ENCODE results near the gene CRMP1.
A peak's percentile ranks its signal among the peaks of the same experiment; 100 is the strongest.

CRMP1 gene

DNA sequence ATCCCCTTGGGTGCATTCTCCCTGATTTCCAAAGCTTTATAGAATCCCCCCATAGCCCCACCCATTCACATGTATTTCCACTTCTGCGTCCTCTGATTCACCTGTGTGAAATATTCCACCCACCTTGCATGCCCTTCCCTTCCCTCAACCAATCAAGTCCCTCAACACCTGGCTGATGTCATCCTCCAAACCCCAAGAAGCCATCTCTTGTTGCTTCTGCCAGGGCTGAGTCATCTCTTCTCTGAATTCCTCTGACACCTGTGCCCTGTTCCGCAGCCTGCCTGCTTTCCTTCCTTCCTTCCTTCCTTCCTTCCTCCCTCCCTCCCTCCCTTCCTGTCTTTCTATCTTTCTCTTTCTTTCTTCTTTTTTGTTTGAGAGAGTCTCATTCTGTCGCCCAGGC, 9.9 kb downstream of the CRMP1 start:
- peaks cover 0 to 6% (median 0%) of the 10 kb centered on the region in 11 experiments; a peak in 3 of 22 replicates for H3K27me3 ChIP-seq
- no peaks in the 10 kb centered on the region for H3K9me3 ChIP-seq (replicated peaks in 1 of 11)
- peak overlapping the region in 8 of 11 experiments; percentile 89 to 99 (median 96); a peak in 15 of 22 replicates for H3K4me2 ChIP-seq
- H4K20me1 ChIP-seq = peaks cover 0 to 99% (median 92%) of the 10 kb centered on the region in 11 experiments; a peak in 19 of 22 replicates
- peaks cover 35 to 94% (median 65%) of the 10 kb centered on the region in 10 experiments for H3K4me1 ChIP-seq
- H3K27ac ChIP-seq = no peak overlapping the region
- no peak overlapping the region for H3K4me3 ChIP-seq
- TF ChIP-seq Cebpa-rat (IDR thresholded peaks at IDR 0.05) = no peak
- H3K36me3 ChIP-seq = peaks cover 0 to 27% (median 10%) of the 10 kb centered on the region in 11 experiments; a peak in 7 of 22 replicates
- no peak overlapping the region for H3K9ac ChIP-seq

DNA sequence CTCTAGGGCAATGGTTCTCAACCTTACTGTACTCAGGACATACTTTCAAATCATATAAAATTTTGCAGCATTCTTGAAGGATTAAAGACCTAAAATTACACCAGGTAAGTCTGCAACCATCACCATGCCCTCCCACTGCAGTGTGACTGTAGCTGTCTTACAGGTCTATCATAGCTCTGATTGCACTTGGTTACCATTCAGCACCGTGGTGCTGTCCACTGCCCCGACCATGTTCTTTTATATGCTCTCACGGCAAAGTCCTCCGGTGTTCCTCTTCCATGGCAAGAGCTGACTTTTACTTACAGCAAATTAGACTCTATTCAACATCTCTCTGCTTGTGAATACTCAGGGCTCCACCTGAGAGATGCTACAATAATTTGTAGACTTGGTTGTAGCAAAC, 11.5 kb downstream of the CRMP1 start:
- Histone ChIP-seq H3K9ac (no peak overlapping the region), H3K4me2 (0 out of 22 replicates have a peak overlapping the region, but pooled peaks of 1 of the 11 experiments have one; percentile 5), H4K20me1 (peaks cover 0 to 100% (median 98%) of the 10 kb centered on the region in 11 experiments; a peak in 19 of 22 replicates), H3K27ac (no peak overlapping the region), H3K4me1 (peaks cover 22 to 99% (median 66%) of the 10 kb centered on the region in 10 experiments), H3K27me3 (no peaks in the 10 kb centered on the region; a peak in 1 of 22 replicates), H3K4me3 (no peak overlapping the region), H3K9me3 (replicated peaks in 1 of 11) (peaks cover 0 to 6% (median 0%) of the 10 kb centered on the region in 11 experiments; a peak in 2 of 22 replicates), H3K36me3 (peaks cover 0 to 28% (median 10%) of the 10 kb centered on the region in 11 experiments; a peak in 9 of 22 replicates)
- no peak for TF ChIP-seq Cebpa-rat (IDR thresholded peaks at IDR 0.05)

DNA sequence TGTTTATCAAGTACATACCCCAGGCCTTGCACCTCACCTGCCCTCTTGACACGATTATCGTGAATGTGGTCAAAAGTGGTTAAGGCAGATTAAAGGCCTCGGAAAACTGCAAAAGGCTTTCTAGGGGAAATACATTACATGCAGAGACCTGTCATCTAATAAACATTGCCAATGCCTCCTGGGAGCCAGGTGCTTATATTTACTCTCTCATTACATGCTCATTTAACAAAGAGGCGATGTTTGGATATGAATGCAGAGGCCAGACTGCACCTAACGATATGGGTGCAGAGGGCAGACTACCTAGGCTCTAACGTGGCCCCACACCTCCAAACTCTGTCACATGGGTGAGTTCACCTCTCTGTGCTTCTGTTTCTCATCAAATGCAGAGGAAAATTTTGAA, 14.5 kb downstream of the CRMP1 start:
- no peak overlapping the region for H3K27ac ChIP-seq
- TF ChIP-seq Cebpa-rat (IDR thresholded peaks at IDR 0.05) = no peak
- H3K36me3 ChIP-seq = peaks cover 0 to 43% (median 30%) of the 10 kb centered on the region in 11 experiments; a peak in 19 of 22 replicates
- peaks cover 0 to 93% (median 89%) of the 10 kb centered on the region in 11 experiments; a peak in 19 of 22 replicates for H4K20me1 ChIP-seq
- H3K4me2 ChIP-seq = peak overlapping the region in 4 of 11 experiments; percentile 7 to 52 (median 34); a peak in 5 of 22 replicates
- H3K4me3 ChIP-seq = no peak overlapping the region
- peaks cover 6 to 28% (median 17%) of the 10 kb centered on the region in 11 experiments for H3K9me3 ChIP-seq (replicated peaks in 1 of 11)
- H3K4me1 ChIP-seq = peaks cover 0 to 87% (median 40%) of the 10 kb centered on the region in 10 experiments; a peak in 15 of 20 replicates
- no peak overlapping the region for H3K9ac ChIP-seq
- no peaks in the 10 kb centered on the region for H3K27me3 ChIP-seq

DNA sequence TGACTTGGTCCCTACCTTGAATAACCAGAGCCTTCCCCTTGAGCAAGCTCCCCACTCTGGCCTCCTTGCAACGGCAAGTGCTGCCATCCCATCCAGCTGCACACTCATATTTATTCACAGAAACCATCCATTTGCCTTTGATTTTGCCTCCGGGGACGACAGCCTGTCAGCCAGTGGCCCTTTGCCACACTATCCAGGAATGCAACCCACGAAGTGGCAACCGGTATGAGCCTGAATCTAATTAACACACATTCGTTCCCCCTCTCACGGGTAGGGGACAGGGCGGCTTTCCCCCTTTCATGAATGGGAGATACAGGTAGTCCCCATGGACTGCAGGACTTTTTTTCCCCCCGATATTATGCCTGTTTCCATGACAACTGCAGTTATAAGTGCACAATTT, 15.5 kb downstream of the CRMP1 start:
- peaks cover 0 to 83% (median 80%) of the 10 kb centered on the region in 11 experiments; a peak in 19 of 22 replicates for H4K20me1 ChIP-seq
- H3K4me3 ChIP-seq = no peak overlapping the region
- peaks cover 12 to 38% (median 27%) of the 10 kb centered on the region in 11 experiments for H3K9me3 ChIP-seq (replicated peaks in 1 of 11)
- no peak overlapping the region for H3K27ac ChIP-seq
- H3K9ac ChIP-seq = no peak overlapping the region
- no peak for TF ChIP-seq Cebpa-rat (IDR thresholded peaks at IDR 0.05)
- peak overlapping the region in 7 of 11 experiments; percentile 2 to 52 (median 28); a peak in 10 of 22 replicates for H3K4me2 ChIP-seq
- H3K36me3 ChIP-seq = peaks cover 0 to 52% (median 32%) of the 10 kb centered on the region in 11 experiments; a peak in 19 of 22 replicates
- peaks cover 0 to 87% (median 34%) of the 10 kb centered on the region in 10 experiments; a peak in 13 of 20 replicates for H3K4me1 ChIP-seq
- no peaks in the 10 kb centered on the region for H3K27me3 ChIP-seq

DNA sequence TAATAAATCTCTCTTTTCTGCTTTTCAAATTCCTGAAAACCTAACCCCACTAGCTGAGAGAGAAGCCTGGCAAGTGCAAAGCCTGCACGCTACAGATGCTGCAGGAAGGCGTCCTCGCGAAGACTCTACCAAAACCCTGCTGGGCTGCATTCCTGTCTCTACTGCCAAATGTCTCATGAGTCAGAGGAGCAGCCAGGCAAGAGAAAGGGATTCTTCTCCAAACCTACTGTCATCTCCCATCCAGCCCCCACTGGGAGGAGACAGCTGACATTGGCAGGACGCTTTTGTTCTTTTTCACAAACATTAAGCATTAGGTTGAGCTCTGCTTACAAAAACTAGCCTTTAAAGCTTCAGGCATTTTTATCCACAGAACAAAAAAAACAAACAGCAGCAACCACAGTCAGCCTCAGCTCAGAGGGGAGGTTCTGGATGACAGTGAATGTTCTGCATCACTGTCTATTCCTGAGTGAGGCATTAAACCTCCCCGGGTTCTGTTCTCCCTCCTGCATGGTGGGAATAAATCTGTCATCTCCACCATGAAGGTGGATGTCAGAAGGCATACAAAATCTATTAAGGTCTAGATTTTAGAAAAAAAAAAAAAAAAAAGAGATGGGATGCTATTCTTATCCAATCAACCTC, 18.0 kb downstream of the CRMP1 start:
- Histone ChIP-seq H3K4me1 (peaks cover 19 to 88% (median 54%) of the 10 kb centered on the region in 10 experiments), H3K9ac (no peak overlapping the region), H3K27me3 (no peaks in the 10 kb centered on the region), H3K4me2 (no peak overlapping the region), H4K20me1 (peaks cover 0 to 72% (median 66%) of the 10 kb centered on the region in 11 experiments; a peak in 19 of 22 replicates), H3K4me3 (no peak overlapping the region), H3K36me3 (peaks cover 0 to 51% (median 25%) of the 10 kb centered on the region in 11 experiments; a peak in 19 of 22 replicates), H3K9me3 (replicated peaks in 1 of 11) (peaks cover 12 to 51% (median 35%) of the 10 kb centered on the region in 11 experiments), H3K27ac (no peak overlapping the region)
- no peak for TF ChIP-seq Cebpa-rat (IDR thresholded peaks at IDR 0.05)

DNA sequence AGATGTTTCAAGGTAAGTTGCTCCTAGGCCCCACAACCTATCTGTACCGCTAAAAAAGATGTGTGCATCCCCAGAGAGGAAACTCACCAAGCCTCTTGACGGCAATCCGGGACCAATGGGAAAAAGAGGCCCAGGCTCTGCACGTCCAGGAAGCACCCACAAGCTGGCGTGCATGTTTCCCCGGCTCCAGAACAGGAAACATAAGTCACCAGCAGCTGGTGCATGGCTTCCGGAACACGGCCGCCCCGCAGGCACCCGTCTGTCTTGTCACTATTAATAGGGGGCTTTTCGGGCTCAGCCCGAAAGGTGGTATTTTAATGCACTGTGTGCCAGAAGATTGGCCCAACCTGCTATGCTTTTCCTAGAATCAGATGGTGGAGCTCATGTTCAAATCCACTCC, 22.2 kb downstream of the CRMP1 start:
- peak overlapping the region in 10 of 11 experiments; percentile 18 to 84 (median 68); a peak in 18 of 22 replicates for H3K9ac ChIP-seq

DNA sequence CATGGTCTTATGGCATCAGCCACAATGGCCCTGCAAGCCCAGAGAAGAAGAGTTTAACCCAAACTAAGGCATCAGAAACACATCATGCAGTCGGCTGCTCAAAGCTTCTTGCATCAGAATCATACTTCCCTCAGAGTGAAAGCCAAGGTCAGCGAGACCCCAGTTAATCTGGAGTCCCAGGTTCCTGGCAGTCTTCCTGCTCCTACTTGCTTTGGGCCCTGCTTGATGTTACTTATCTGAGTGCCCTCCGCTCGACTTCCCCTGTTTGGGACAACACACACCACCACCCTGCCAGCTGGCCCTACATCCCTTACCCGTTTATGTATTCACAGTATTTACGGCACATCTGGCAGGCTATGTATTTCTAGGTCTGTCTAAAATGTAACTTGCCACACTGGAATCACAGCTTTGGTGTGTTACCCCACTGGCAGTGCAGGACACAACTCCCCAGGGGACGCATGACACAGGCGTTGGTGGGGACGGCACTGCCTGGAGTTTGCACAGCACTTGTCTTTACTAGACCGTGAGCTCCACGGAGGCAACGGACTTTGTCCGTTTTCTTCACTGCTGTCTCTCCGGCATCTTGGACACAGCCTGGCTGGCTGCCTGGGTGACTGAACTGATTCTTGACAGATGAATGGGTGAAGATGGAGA, 22.8 kb downstream of the CRMP1 start:
- peak overlapping the region in 9 of 11 experiments; percentile 44 to 84 (median 74); a peak in 19 of 22 replicates for H3K9ac ChIP-seq
- peaks cover 0 to 50% (median 24%) of the 10 kb centered on the region in 11 experiments; a peak in 19 of 22 replicates for H3K36me3 ChIP-seq
- H4K20me1 ChIP-seq = peaks cover 0 to 65% (median 34%) of the 10 kb centered on the region in 11 experiments; a peak in 17 of 22 replicates
- TF ChIP-seq Cebpa-rat (IDR thresholded peaks at IDR 0.05) = peak in 2 of 11 experiments; percentile 24 to 70; a peak in 3 of 22 replicates
- H3K27me3 ChIP-seq = no peaks in the 10 kb centered on the region
- H3K27ac ChIP-seq = peak overlapping the region in 10 of 11 experiments; percentile 58 to 96 (median 83); a peak in 20 of 22 replicates
- H3K4me2 ChIP-seq = peak overlapping the region; percentile 75 to 99 (median 91)
- peak overlapping the region in 9 of 10 experiments; percentile 18 to 51 (median 40); a peak in 16 of 20 replicates for H3K4me3 ChIP-seq
- H3K4me1 ChIP-seq = peaks cover 55 to 88% (median 71%) of the 10 kb centered on the region in 10 experiments
- H3K9me3 ChIP-seq (replicated peaks in 1 of 11) = peaks cover 12 to 40% (median 35%) of the 10 kb centered on the region in 11 experiments

More for the DNA sequence above, 22.2 kb downstream of the CRMP1 start:
- Histone ChIP-seq H4K20me1 (peaks cover 0 to 65% (median 37%) of the 10 kb centered on the region in 11 experiments; a peak in 18 of 22 replicates), H3K36me3 (peaks cover 0 to 44% (median 23%) of the 10 kb centered on the region in 11 experiments; a peak in 19 of 22 replicates), H3K9me3 (replicated peaks in 1 of 11) (peaks cover 12 to 45% (median 35%) of the 10 kb centered on the region in 11 experiments), H3K4me3 (peak overlapping the region in 9 of 10 experiments; percentile 20 to 51 (median 40); a peak in 15 of 20 replicates), H3K4me1 (peaks cover 49 to 88% (median 65%) of the 10 kb centered on the region in 10 experiments), H3K27ac (peak overlapping the region in 10 of 11 experiments; percentile 58 to 96 (median 83); a peak in 20 of 22 replicates), H3K4me2 (peak overlapping the region; percentile 75 to 99 (median 91)), H3K27me3 (no peaks in the 10 kb centered on the region)
- no peak for TF ChIP-seq Cebpa-rat (IDR thresholded peaks at IDR 0.05)

DNA sequence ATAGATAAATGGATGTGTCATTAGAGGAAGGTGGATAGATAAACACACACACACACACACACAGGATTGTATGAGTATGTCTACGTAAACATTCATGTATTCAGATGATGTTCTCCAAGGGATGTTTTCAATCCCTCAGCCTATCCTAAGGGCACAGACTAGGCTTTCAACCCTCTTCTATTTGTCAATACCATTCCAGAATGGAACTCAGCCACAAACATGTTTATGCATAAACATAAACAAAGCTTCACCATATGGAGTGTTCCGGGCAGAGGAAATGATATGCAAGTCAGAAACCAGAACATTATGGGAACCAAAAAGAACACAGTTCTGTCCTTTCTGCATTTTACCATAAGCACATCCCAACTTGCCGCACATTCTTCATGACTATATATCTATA, 25.0 kb downstream of the CRMP1 start:
- Histone ChIP-seq H3K4me1 (peaks cover 70 to 100% (median 93%) of the 10 kb centered on the region in 10 experiments), H3K4me2 (peak overlapping the region; percentile 46 to 99 (median 90); a peak in 21 of 22 replicates)
- TF ChIP-seq Cebpa-rat (IDR thresholded peaks at IDR 0.05) = no peak

More for the DNA sequence above, 25.0 kb downstream of the CRMP1 start:
- no peaks in the 10 kb centered on the region for H3K27me3 ChIP-seq
- peaks cover 0 to 77% (median 33%) of the 10 kb centered on the region in 11 experiments; a peak in 17 of 22 replicates for H4K20me1 ChIP-seq
- peak overlapping the region in 1 of 11 experiments; percentile 63; a peak in 2 of 22 replicates for H3K9ac ChIP-seq
- peak overlapping the region in 5 of 11 experiments; percentile 66 to 77 (median 67); a peak in 9 of 22 replicates for H3K27ac ChIP-seq
- no peak overlapping the region for H3K4me3 ChIP-seq
- peaks cover 0 to 46% (median 19%) of the 10 kb centered on the region in 11 experiments; a peak in 18 of 22 replicates for H3K36me3 ChIP-seq
- H3K9me3 ChIP-seq (replicated peaks in 1 of 11) = peaks cover 1 to 17% (median 13%) of the 10 kb centered on the region in 11 experiments; a peak in 21 of 22 replicates

Data from BLaER1 treated with 17β-estradiol and CSF1 and Interleukin-3, amounts not matched to agents 10 nM and 100 nM (cell line).